ENCODE measurements around the gene BAIAP2.

DNA sequence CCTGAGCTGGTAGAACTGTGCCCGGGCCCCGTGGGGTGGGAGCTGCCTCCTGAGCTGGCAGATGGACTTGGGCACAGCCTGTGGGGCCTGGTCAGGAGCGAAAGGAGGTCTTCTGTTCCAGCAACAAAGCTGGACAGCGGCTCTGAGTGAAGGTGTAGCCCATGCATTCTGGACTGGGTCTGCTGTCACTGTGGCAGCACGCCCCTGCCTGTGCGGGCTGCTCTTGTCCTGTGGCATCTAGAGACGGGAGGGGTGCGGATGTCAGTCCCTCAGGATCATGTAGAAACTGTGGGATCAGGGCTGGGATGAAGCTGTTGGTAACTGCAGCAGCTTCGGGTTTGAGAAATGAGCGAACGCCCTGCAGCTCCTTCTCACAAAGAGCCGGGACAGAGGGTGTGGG lies 19.4 kb downstream of the BAIAP2 start:
- TF ChIP-seq POLR2AphosphoS5 (IDR thresholded peaks at IDR 0.05; ENCODE audit: borderline replicate concordance, low read depth, low read length) (no peak), EZH2 (IDR thresholded peaks at IDR 0.05) (no peak)
